DMS153 treated with DMSO at 0.1 percent for 48 hours (cell line): ENCODE measurements around the gene FITM1.

Experiments
- DNase-seq: peaks from one replicate; lab custom pipeline; 2025; ENCODE audit not compliant: unreplicated experiment; lab: John Stamatoyannopoulos, UW

FITM1 gene

GRCh38 chr14:24116128-24116814 is 14.2 kb upstream of the FITM1 start:
- no peak for DNase-seq

GRCh38 chr14:24117179-24117578 is 13.3 kb upstream of the FITM1 start:
- no peak for DNase-seq

GRCh38 chr14:24119691-24120090 is 10.8 kb upstream of the FITM1 start:
- no peak for DNase-seq

- DNase-seq: no peak
Observed at GRCh38 chr14:24121210-24121609, 9.2 kb upstream of the FITM1 start.

- no peak for DNase-seq
Observed at GRCh38 chr14:24122416-24122815, 8.0 kb upstream of the FITM1 start.

- DNase-seq: no peak
Observed at GRCh38 chr14:24122898-24123297, 7.6 kb upstream of the FITM1 start.

- no peak for DNase-seq
Observed at GRCh38 chr14:24123424-24124417, 6.7 kb upstream of the FITM1 start.

GRCh38 chr14:24126939-24127338 is 3.5 kb upstream of the FITM1 start:
- DNase-seq: no peak

GRCh38 chr14:24127673-24128072 is 2.8 kb upstream of the FITM1 start:
- DNase-seq: no peak

- no peak for DNase-seq
Observed at GRCh38 chr14:24129410-24129998, 955 bp upstream of the FITM1 start.

GRCh38 chr14:24130717-24131548 is 474 bp downstream of the FITM1 start:
- no peak for DNase-seq

GRCh38 chr14:24131549-24131966 is 1.1 kb downstream of the FITM1 start:
- DNase-seq: no peak

- peak; percentile 62 for DNase-seq
Observed at GRCh38 chr14:24132061-24132685, 1.7 kb downstream of the FITM1 start.

GRCh38 chr14:24132976-24133375 is 2.5 kb downstream of the FITM1 start:
- DNase-seq: no peak

GRCh38 chr14:24133735-24134134 is 3.3 kb downstream of the FITM1 start:
- no peak for DNase-seq

GRCh38 chr14:24135584-24135833 is 5.0 kb downstream of the FITM1 start:
- DNase-seq: no peak

GRCh38 chr14:24135834-24136683 is 5.6 kb downstream of the FITM1 start, which contains the start of gene PSME1:
Gene PSME1, plus strand, starts transcription at chr14:24136194. Its CDS starts 69 bp downstream, at chr14:24136263.
- DNase-seq: peak; percentile 92

- DNase-seq: no peak
Observed at GRCh38 chr14:24136684-24137528, 6.4 kb downstream of the FITM1 start.
